Activated CD4-positive, alpha-beta T cell treated with anti-CD3 and anti-CD28 coated beads, Interleukin-2, amount 50 U/mL, for 1 hour (primary cell): ENCODE measurements around the gene TLCD4.
"Not testable (repeated sequence)": the region's sequence is repeated elsewhere in the genome, so short reads cannot be mapped to it uniquely, and the experiment has no call there.

Experiments
- DNase-seq: peaks from one replicate; pipeline ENCODE4 v3.0.0-alpha.2; 2020

Gene TLCD4, protein sequence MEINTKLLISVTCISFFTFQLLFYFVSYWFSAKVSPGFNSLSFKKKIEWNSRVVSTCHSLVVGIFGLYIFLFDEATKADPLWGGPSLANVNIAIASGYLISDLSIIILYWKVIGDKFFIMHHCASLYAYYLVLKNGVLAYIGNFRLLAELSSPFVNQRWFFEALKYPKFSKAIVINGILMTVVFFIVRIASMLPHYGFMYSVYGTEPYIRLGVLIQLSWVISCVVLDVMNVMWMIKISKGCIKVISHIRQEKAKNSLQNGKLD

DNA sequence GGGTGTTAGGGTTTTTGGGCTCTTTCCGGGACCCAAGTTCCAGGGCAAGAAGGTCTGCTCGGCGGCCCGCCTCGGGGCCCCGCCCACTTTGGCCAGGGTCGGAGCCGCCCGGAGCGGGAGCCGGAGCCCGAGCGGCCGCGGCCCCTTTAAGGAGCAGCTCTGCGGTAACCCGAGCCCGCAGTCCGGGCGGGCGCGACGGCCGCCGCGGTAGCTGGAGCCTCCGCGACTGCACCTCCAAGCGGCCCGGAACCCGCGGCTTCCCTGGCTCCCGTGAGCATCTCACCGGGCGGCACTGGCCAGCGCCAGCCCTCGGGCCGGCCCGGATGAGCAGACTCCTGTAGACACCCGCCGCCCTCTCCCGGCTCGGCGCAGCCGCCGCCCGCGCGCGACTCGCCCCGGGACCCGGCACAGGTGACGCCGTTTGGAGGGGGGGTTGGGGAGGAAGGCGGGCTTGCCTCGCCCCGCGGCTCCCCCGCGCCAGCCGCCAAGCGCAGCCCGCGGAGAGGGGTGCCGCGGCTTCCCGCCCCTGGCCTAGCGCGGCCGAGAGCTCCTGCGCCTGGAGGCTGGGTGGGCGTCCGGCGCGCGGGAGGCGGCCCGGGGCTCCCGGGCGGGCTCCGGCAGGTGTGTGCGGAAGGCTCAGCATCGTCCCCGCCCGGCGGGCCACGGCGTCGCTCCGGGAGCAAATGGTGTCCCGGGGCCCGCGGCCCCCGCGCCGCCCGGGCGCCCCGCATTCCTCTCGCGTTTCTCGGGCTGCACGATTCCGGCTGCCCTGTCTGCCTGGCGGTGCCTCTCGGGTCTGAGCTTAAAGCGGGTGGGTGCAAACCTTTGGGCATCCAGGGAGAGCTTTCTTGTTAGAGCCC lies at the start of gene TLCD4:
Gene TLCD4 (plus strand): TSS at position 149 of the 860 bp plus-strand sequence. CDS start 26,547 bp downstream, outside the sequence.
- DNase-seq: peak; percentile 32

- DNase-seq: no peak
Observed at GRCh38 chr1:95067568-95067967, 49.6 kb upstream of the TLCD4 start.

- DNase-seq: no peak
Observed at GRCh38 chr1:95068956-95069709, 48.0 kb upstream of the TLCD4 start.

- DNase-seq: no peak
Observed at GRCh38 chr1:95069710-95070093, 47.5 kb upstream of the TLCD4 start.

- no peak for DNase-seq
Observed at GRCh38 chr1:95071539-95071938, 45.6 kb upstream of the TLCD4 start.

GRCh38 chr1:95072117-95072516 lies 45.0 kb upstream of the TLCD4 start:
- DNase-seq: no peak

- peak; percentile 90 for DNase-seq
Observed at GRCh38 chr1:95072532-95073419, 44.4 kb upstream of the TLCD4 start, which contains the start of gene ALG14. Gene ALG14 (minus strand): TSS chr1:95072951. CDS start chr1:95072898, 53 bp downstream.

GRCh38 chr1:95073446-95073845 lies 43.7 kb upstream of the TLCD4 start:
- no peak for DNase-seq

DNA sequence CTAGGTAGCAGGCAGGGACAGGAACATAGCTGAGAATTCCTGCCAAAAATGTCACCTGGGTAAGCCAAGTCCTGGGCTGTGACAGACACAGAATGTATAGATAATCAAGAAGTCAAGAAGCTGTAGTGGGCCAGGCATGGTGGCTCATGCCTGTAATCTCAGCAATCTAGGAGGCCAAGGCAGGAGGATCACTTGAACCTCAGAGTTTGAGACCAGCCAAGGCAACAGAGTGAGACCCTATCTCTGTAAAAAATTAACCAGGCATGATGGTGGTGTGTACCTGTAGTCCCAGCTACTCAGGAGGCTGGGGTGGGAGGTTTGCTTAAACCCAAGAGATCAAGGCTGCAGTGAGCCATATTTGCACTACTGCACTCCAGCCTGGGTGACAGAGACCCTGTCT lies 41.1 kb upstream of the TLCD4 start:
- DNase-seq: no peak

- no peak for DNase-seq
Observed at GRCh38 chr1:95080446-95080845, 36.7 kb upstream of the TLCD4 start.

DNA sequence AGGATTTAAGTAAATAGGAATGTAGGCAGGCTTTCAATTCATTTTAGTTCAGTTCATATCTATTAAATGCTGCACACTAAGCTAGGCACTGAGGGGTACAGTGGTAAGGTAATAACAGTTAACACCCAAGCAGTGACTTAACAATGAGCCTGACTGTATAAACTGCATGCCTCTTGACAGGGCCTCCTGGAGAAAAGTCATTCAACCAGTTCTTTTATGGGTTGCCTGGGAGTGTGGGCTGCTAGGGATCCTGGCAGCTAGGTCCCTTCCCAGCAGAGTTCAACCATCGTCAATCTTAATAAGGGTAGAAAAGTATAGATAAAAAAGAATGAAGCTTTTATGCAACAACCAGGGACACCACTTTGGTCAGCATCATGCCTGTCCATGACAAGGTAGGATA lies 36.3 kb upstream of the TLCD4 start:
- no peak for DNase-seq

DNA sequence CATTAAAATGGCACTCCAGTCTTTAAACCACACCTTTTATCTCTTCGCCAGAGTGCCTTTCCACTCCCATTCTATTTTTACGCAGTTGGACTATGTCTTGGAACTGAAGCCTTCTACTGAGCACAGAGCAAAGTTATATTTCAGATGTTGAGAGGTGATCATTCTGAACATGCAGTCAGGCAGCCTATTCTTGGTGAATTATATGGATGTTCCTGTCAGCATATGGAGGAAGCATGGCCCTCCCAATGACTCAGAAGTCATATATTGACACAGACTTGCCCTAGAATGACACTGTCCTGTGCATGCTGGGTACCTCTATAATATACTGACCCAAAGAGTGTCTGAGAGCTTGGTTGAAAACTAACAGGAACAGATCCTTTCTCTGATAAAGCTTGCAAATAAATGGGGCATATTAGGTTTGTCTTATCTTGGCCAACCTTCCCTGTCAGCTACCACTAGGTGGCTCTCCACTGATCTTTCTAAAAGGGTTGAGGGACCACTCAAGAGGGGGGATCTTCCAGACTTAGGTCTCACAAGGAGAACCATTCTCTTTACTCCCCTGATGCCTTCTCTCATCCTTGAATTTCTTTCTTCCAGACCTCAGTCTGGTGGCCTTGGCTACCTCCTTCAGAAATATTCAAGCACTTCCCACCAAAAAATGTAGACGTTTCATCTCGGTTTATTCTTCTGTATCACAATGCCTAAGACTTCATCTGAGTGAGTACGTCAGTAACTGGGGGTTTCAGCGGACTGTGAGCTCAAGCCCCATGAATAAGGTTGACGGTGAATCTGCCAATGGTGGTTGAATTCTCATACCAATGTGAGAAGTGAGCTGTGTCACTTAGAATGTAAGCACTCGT lies 32.6 kb upstream of the TLCD4 start:
- DNase-seq: no peak

DNA sequence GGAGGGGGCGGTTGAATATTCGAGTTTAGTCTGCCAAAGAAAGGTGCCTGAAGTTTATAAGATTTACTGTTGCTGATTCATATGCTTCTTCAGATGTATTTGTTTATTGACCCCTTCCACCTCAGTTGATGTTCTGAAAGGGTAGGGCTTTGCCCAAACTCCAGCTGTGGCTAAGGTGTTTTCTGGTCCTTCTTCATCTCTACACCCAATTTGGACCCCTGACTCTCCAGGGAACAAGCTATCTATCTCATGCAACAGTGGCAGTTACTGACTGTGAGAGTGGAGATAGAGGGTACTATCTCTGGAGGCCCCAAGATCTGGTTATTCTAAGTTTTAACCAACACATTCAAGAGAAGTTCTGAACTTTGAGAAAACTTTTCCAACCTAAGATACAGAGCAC lies 31.8 kb upstream of the TLCD4 start:
- no peak for DNase-seq

DNA sequence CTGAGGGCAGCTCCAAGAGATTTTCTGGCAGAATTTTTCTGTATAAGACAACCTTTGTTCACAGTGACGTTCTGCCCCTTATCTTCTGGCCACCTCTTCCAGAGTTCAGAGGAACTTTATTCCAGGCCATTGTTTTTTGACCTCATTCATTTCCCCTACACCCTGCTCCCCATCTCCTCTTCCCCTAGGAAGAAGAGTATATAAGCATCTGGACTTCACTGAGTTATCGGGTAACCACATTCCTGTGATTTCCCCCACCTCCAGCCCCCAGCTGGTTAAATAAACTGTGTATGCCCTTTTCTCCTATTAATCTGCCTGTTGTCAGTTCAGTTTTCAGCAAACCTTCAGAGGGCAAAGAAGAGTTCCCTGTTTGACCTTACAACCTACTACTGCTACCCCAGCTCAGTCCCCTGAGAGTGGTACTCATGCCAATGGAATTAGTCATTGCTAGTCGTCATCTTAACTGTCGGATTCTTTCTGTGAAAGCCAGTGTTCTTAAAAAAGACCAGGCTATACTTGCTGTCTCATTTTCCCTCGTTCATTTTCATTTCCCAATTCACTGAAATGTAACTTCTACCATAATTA lies 30.1 kb upstream of the TLCD4 start:
- DNase-seq: no peak

- no peak for DNase-seq
Observed at GRCh38 chr1:95088303-95088702, 28.9 kb upstream of the TLCD4 start.

- no peak for DNase-seq
Observed at GRCh38 chr1:95089650-95090287, 27.4 kb upstream of the TLCD4 start.

- DNase-seq: not testable (repeated sequence)
Observed at GRCh38 chr1:95091290-95091689, 25.9 kb upstream of the TLCD4 start.

- DNase-seq: not testable (repeated sequence)
Observed at GRCh38 chr1:95092891-95093290, 24.3 kb upstream of the TLCD4 start.

DNA sequence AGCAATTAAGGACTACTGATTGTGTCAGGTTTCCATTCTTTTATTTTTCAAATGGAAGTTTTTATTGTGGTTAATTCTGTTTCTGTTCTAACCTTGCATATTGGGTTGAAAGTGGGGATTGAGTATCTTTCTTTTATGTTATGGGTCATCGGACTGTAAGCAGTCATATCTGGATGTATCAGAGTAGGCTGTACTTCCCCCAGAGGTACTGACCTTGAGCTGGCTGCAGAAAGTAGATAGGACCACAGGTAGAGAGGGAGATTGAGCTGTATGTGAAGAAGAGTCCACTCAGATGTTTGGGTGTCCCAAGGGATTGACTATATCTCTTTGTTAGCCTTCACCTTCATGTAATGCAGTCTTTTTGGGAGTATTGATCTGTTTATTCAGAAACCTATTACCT lies 23.9 kb upstream of the TLCD4 start:
- DNase-seq: no peak

- no peak for DNase-seq
Observed at GRCh38 chr1:95094923-95095322, 22.2 kb upstream of the TLCD4 start.

- DNase-seq: no peak
Observed at GRCh38 chr1:95095833-95096217, 21.3 kb upstream of the TLCD4 start.
